A673 (cell line): ENCODE results near the gene IGFBP3.

Experiments used
- EZH2 ChIP-seq: fragments of 200-600 bp; sonication (generic); IDR thresholded peaks from 2 replicates; pipeline ENCODE4 v1.6.1; 2017; ENCODE audit warnings: borderline replicate concordance, low read depth, mild to moderate bottlenecking, mixed read lengths, antibody characterized with exemption, low read length; ENCODE audit not compliant: poor library complexity, severe bottlenecking
- TF ChIP-seq, protein P1 (sequence below): fragments of 300-800, 200-600 bp; sonication (generic); conservative IDR thresholded peaks from 2 replicates; pipeline ENCODE4 v1.5.1; 2017; ENCODE audit warnings: low read depth, mild to moderate bottlenecking, antibody characterized with exemption, low read length, moderate library complexity, mixed read lengths

DNA sequence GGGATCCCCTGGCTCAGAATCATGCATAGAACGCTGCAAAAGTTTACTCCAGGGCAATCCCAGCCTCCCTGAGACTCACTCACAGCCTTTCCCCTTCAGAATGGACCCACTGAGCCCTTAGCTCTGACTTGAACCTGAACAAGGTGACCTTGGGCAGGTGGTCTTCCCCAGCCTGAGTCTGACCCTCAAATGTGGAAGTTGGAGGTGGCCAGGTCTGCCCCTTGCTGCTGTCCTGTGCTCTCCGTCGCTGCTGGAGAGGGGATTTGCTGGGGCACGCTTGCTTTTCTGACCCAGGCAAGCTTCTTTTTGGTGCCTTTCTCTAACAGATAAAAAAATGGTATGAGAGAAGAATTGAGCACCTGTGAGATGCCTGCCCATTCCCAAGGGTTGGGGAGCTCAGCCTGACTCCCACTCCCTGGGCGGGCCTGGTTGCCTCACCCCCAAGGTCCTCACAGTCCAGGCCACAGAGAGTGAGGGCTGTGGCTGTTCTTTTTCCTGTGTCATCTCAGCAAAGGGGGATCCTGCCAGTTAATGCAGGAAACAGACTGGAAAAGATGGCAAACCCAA is 46.6 kb upstream of the IGFBP3 start:
- TF ChIP-seq, protein P1, sequence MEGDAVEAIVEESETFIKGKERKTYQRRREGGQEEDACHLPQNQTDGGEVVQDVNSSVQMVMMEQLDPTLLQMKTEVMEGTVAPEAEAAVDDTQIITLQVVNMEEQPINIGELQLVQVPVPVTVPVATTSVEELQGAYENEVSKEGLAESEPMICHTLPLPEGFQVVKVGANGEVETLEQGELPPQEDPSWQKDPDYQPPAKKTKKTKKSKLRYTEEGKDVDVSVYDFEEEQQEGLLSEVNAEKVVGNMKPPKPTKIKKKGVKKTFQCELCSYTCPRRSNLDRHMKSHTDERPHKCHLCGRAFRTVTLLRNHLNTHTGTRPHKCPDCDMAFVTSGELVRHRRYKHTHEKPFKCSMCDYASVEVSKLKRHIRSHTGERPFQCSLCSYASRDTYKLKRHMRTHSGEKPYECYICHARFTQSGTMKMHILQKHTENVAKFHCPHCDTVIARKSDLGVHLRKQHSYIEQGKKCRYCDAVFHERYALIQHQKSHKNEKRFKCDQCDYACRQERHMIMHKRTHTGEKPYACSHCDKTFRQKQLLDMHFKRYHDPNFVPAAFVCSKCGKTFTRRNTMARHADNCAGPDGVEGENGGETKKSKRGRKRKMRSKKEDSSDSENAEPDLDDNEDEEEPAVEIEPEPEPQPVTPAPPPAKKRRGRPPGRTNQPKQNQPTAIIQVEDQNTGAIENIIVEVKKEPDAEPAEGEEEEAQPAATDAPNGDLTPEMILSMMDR = no peak
- no peak for TF ChIP-seq EZH2
